ENCODE results near the gene CCDC121.
"Not testable (repeated sequence)": the region's sequence is repeated elsewhere in the genome, so short reads cannot be mapped to it uniquely, and the experiment has no call there.

CCDC121 gene

DNA sequence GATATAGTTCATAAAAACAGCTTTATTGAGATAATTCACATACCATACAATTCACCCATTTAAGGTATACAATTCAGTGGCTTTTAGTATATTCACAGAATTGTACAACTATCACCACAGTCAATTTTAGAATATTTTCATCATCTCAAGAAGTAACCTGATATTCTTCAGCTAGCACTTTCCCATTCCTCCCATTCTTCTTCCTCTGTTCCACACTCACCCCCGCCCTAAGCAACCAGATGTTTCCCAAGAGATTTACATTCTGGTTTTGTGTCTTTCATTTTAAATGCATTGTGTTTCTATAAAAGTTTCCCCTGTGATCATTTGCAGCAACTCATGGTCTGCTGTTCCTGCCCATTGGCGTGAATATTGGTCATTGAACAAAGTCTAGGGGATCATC is 5.5 kb upstream of the CCDC121 start:
- DNase-seq: no peak

DNA sequence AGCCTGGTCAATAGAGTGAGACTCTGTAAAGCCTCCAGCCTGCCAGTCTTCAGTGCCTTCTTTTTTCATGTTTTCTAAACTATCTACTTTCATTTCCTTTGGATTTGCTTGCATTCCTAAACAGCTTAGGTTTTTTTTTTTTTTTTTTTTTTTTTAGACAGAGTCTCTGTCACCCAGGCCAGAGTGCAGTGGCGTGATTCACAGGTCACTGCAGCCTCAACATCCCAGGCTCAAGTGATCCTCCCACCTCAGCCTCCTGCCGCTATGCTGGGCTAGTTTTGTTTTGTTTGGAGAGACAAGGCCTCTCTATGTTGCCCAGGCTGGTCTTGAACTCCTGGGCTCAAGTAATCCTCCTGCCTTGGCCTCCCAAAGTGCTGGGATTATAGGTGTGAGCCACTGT is 1.4 kb upstream of the CCDC121 start:
- DNase-seq: not testable (repeated sequence)

DNA sequence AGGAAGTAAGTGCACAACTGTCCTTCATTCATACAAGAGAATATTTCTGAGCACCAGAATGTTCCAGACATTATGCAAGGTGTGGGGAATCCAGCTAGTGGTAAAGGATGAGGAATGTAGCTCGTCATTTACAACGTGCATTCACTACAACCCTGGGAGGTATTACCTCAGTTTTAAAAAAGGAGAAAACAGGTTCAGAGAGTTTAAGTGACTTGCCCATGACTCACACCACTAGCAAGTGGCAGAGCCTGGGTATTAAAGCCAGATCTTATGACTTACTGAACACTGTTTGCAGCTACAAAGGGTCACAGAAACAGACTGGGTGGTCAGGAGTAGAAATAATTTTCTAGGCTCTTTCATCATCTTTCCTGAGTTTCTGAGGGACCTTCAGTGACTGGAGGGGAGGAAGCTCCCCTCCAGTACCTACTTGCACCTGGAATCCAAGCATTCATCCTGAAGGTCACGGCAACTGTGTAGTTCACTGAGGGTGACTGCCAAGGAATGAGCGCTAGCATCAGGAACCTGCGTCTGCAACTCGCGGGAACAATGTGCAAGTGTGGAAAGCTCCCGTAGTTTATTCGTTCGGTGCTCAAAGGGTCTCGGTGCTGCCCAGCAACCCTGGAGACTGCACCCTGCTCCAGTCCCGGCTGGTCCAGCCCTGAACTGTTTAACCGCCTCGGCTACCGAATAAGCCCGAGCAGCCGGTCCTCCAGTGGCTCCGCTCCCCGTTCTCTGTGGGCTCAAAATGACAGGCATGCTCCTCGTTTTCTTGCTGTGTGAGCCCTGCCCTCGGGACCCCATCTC is 647 bp downstream of the CCDC121 start:
- no peak for DNase-seq

DNA sequence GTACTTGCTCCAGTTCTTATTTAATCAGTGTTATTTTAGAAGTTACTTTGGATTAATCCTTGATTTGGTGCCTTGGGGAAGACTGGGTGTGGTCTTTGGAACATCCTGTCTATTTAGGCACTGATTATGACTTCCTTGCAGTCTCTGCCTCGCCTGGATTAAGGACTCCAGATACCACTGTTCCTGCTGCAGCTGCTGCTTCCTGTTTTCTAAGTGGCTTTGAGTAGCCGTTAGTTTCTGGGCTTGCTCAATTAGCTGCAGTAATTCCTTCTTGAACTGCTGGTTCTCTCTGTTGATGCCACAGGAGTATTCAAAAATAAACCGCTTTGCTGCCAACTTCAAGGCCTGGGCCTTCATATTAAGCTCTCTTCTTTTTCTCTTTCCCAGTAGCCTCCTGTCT is 1.9 kb downstream of the CCDC121 start:
- DNase-seq: not testable (repeated sequence)

DNA sequence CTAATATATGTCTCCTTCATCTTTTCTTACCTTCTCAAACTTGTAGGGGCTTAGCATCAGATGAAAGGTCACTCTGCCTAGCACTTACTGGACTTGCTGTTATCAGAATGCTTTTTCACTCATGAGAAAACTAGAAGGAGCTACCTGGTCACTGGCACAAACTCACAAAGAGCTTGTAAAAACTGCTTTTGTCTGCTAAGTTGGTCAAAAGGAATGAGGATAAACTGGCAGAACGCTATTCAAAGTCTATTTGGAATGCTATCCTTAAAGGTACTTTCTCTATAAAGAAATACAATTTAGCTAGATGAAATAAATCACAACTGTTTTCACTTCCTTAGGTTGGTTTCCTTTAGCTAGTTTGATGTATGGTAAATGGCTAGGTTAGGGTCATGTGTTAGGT is 2.5 kb downstream of the CCDC121 start:
- not testable (repeated sequence) for DNase-seq

DNA sequence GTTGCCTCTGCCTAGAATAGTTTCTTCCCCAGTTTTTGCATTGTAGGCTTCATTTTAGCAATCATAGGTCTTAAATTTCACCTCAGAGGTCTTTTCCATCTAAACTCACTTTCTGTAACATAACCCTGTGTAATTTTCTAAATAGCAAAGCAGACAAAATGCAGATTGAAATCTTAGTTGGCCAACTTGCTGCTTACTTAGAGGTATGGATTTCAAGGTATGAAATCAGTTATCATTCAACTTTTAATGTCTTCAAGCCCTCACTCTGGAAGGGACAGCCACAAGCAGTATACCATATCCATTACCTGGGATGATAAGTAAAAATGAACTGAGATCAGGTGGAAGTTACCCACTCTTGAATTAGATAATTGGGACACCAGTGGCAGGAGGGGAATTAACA is 3.9 kb downstream of the CCDC121 start:
- DNase-seq: no peak

DNA sequence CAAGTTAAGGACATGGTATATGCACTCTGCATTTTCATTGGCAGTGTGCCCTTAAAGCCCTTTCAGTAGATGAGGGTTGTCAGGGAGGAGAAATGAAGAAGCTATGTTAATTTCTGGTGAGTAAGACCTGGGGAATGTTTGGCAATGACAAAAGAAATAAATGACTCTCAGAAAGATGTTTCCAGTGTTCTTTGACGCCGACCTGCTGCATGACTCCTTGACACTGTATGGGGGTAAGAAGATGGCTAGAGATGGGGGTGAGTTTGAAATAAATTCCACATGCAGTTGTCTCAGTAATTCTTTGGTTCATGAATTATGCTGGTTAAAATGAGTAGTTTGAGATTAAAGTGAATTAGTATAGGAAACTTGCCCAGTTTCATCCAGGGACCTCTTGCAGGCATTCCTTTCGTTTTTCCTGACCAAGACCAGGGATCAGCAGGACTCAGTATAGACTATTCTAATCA is 5.9 kb downstream of the CCDC121 start:
- DNase-seq: no peak

DNA sequence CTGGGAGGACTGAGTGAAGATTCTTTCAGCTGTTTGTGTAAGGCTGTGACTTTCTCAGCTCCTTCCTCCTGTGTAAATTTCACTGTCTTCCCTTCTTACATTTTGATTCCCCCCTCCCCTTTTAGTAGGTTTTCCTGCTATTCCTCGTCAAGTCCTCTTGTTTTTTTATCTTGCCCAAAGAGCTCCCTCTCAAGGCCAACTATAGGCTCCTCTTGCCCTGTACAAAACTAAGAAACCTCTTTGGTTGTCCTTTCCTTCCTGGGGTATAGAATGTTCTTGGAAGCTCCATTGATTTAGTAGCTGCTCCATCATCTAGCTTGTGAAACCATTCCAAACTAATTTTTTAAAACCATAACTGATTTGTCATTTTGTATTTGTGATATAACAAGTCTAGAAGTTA is 7.3 kb downstream of the CCDC121 start:
- DNase-seq: no peak

DNA sequence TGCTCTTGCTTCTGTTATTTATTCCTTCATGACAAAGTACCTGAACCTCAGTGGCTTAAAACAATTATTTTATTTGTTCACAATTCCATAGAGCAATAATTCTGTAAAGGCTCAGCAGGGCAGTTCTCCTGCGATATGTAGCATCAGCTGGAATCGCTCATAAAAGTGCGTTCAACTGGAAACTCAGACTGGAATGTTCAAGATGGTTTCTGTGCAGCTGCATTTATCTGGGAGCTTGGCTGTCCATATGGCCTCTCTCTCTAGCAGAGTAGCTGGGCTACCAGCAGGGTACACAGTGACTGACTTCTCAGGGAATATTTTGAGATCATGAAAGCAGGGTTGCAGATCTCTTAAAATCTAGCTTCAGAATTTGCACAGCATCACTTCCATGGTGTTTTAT is 13.5 kb downstream of the CCDC121 start:
- no peak for DNase-seq

DNA sequence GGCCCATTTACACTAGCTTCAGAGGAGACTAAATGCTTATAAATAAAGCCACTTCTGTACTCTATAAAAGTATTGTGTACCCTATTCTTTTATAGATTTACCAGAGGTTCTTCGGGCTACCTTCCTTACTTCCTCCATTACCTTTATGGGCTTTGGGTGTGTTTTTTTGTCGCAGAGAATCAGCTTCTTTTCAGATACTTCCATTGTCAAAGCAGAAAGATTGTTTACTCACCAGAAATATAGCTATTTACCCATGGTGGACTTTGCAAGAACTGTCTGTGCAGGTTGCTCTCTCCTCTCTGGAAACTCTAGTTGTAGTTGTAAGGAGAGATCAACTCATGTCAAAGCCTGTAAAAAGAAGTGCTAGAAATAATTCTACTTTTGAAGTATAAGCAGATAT is 14.8 kb downstream of the CCDC121 start:
- DNase-seq: no peak

DNA sequence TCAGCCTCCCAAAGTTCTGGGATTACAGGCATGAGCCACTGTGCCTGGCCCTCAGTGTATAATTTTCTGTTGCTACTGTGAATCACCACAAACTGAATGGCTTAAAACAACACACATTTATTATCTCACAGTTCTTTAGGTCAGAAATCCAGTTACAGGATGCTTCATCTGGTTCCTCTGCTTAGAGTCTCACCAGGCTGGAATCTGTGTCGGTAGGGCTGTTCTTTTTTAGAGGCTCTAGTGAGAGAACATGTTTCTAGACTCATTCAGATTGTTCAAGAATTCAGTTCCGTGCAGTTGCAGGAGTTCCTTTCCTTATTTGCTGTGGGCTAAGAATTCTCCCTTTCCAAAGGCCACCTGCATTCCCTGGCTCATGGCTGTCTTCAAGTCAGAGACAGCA is 22.2 kb downstream of the CCDC121 start:
- DNase-seq: no peak

DNA sequence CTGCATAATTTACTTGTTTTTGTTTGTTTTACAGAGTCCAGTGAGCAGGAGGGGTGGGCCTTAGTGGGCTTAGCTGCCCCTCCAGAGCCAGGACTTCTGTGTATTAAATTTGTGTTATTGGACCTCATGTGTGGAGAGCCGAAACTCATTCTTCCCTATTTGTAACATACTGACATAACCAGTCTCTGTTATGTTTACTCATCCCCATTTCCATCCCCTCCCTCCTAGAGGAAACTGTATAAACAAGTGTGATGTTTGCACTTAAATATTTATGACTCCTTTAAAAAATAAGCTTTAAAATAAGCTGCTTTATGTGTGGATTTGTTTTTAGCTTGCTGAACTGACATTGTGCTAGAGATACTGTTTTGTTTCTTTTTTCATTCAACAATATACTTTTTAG is 32.2 kb downstream of the CCDC121 start:
- no peak for DNase-seq

DNA sequence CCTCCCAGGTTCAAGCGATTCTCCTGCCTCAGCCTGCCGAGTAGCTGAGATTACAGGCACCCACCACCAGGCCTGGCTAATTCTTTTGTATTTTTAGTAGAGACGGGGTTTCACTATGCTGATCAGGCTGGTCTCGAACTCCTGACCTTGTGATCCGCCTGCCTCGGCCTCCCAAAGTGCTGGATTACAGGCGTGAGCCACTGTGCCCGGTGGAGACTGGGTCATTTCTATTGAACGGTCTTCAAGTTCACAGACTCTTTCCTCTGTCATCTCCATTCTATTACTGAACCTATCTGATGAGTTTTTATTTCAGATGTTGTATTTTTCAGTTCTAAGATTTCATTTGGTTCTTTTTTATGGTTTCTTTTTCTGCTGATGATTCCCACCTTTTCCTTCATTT is 33.4 kb downstream of the CCDC121 start:
- not testable (repeated sequence) for DNase-seq

DNA sequence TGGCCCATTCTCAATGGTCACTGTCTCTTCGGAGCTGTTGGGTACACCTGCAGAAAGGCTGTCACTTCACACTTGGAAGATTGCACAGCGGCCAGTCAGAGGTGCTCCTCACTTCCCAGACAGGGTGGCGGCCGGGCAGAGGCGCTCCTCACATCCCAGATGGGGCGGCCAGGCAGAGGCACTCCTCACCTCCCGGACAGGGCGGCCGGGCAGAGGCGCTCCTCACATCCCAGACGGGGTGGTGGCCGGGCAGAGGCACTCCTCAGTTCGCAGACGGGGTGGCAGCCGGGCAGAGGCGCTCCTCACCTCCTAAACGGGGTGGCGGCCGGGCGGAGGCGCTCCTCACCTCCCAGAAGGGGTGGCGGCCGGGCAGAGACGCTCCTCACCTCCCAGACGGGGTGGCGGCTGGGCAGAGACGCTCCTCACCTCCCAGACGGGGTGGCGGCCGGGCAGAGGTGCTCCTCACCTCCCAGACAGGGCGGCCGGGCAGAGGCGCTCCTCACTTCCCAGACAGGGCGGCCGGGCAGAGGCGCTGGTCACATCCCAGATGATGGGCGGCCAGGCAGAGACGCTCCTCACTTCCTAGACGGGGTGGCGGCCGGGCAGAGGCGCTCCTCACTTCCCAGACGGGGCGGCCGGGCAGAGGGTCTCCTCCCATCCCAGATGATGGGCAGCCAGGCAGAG is 34.6 kb downstream of the CCDC121 start:
- not testable (repeated sequence) for DNase-seq

DNA sequence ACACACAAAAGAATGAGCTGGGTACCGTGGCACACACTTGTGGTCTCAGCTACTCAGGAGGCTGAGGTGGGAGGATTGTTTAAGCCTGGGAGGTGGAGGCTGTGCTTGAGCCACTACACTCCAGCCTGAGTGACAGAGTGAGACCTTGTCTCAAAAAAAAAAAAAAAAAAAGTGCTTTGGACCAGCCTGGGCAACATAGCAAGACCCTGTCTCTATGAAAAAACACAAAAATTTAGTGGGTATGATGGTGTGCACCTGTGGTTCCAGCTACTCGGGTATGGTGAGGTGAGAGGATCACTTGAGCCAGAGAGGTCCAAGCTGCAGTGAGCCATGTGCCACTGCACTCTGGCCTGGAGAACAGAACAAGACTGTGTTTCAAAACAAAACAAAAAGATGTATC is 35.6 kb downstream of the CCDC121 start:
- no peak for DNase-seq

DNA sequence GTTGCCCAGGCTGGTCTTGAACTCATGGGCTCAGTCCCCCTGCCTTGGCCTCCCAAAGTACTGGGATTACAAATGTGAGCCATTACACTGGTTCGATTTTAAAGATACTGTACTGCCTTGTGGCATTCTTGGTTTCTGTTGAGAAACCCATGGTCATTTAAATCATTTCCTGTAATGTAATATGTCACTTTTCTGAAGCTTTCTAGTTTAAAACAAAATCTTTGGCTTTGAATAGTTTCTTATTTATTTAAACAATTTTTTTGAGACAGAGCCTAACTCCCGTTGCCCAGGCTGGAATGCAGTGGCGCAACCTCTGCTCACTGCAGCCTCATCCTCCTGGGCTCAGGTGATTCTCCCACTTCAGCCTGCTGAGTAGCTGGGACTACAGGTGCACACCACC is 37.1 kb downstream of the CCDC121 start:
- no peak for DNase-seq

DNA sequence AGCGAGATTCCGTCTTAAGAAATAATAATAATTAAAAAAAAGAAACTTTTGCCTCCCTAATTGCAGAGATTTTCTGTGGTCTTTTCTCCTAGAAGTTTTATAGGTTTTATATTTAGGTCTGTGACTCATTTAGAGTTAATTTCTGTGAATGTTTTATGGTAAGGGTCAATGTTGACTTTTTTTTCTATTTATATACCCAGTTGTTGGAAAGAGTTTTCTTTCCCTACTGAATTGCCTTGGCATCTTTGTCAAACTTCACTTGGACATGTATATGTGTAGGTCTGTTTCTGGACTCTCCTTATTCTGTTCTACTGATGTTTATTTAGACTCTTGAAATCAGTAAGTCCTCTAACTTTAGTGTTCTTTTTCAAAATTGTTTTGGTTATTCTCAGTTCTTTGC is 40.5 kb downstream of the CCDC121 start:
- DNase-seq: no peak

DNA sequence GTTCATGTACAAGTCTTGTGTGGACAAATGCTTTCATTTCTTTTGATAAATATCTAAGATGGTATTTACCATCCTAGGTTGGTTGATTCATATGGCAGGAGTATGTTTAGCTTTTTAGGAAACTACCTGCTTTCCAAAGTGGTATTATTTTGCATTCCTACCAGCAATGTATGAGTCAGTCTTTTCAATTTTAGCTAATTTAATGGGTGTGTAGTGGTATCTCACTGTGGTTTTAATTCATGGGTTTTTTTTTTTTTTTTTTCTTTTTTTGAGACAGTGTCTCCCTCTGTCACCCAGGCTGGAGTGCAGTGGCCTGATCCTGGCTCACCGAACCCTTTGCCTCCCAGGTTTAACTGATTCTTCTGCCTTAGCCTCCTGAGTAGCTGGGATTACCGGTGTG is 41.8 kb downstream of the CCDC121 start:
- no peak for DNase-seq

DNA sequence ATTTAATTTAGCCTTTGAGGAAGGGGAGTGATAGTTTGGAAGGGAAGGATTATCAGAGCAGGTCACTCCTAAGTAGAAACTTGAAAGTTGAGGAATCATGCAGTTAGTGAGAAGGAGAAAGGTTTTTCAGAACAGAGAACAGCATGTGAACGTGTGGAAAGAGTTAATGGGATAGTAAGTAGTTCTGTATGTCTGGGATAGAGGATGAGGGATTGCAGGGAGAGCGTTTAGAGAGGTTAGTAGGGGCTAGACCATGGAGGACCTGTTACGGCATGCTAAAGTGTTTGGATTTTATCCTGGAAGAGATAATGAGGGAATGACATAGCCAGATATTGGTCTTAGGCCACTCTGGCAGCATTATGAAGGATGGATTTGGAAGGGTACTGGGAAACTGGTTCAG is 44.2 kb downstream of the CCDC121 start:
- no peak for DNase-seq

DNA sequence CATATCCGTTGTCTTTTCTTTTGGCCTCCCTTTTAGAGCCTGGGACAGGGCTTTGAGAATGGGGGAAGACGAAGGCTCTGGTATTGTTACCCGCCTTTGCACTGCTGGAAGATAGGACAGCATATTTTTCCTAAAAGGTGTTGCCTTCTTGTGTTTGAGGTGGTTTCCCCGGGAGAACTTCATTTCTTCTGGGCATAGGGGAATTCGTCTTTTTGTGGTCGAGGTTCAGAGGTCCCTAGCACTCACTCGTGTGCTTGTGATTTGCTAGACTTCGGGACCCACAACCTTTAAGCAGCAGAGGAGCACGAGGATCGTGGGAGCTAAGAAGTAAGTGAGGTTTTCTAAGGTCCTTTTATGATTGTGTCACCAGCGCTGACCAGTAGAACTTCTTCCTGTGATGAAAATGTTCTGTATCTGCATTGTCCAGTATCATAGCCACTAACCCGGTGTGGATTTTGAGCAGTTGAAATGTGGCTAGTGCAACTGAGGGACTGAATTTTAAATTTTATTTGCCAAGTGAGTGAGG is 45.4 kb downstream of the CCDC121 start:
- DNase-seq: no peak

DNA sequence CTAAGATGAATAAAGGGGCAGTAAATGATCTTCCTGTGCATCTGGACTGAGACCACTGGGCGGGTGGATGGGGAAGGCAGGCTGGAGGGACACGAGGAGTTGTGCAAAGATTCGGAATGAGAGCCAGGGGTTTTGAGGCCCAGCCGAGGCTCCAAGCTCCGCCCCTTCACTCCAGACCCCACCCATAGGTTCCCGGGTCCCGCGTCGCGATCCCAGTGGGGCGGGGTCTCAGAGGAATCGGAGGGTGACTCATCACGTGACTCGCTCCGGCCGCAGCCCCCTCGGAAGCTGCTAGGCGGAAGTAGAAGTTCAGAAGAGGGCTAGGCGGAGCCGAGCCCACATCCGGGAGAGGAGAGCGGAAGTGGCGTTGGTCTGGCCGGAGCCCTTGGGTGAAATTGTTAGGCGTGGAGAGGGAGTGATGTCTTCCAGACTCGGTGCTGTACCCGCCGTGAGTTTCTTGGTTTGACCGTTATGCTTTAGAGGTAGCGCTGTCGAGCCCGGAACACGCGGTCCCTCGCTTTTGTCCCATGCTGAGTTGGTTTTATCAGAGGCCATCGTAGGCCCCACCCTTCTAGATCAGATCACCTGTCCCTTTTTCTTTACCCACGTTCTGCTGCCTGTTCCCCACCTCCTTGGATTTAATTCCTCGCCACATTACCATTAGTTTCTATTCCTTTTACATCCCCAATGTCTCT is 46.0 kb downstream of the CCDC121 start, which contains the start of gene ZNF512:
Gene ZNF512, plus strand, starts transcription at position 348 of the 695 bp plus-strand sequence. Its CDS starts 71 bp downstream, at position 419.
- DNase-seq: peak; percentile 74

DNA sequence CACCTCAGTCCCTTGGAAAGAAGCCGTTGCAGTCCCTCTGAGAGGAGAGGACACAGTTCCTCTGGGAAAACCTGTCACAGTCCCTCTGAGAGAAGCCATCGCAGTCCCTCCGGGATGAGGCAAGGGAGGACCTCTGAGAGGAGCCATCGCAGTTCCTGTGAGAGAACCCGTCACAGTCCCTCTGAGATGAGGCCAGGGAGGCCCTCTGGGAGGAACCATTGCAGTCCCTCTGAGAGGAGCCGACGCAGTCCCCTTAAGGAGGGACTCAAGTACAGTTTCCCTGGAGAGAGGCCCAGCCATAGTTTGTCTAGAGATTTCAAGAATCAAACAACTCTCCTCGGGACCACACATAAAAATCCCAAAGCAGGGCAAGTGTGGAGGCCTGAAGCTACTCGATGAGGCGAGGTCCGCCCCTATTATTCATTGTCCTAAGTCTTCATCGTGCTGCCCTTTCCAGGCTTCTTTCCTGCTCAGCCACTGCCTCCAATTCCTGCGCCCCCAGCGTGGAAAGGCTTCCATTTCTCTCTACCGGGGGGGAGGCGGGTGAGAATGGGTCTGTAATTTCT is 46.6 kb downstream of the CCDC121 start:
- no peak for DNase-seq

Data from NCI-H524 treated with DMSO at 0.1 percent for 48 hours (cell line).